GM18867 (cell line): Measurements from ENCODE around the gene DCLK1.
A peak's percentile ranks its signal among the peaks of the same experiment; 100 is the strongest.

ENCODE experiments used
- ATAC-seq: cut with Tn5 transposase; IDR thresholded peaks from one replicate; pipeline ENCODE4 v1.9.1; 2021; ENCODE audit warnings: mild to moderate bottlenecking, moderate library complexity; ENCODE audit not compliant: unreplicated experiment

DCLK1 gene

GRCh38 chr13:36051082-36051481 lies 80.1 kb downstream of the DCLK1 start:
- ATAC-seq, result no peak

GRCh38 chr13:36046672-36047071 lies 84.5 kb downstream of the DCLK1 start:
- ATAC-seq, result peak; percentile 97

GRCh38 chr13:36038785-36039555 lies 92.2 kb downstream of the DCLK1 start:
- no peak for ATAC-seq

GRCh38 chr13:36033035-36033434 lies 98.1 kb downstream of the DCLK1 start:
- ATAC-seq, result no peak

GRCh38 chr13:36031490-36031889 lies 99.7 kb downstream of the DCLK1 start:
- ATAC-seq, result no peak

GRCh38 chr13:36030670-36031331 lies 100.4 kb downstream of the DCLK1 start:
- no peak for ATAC-seq

- no peak for ATAC-seq
Measured at GRCh38 chr13:36029166-36029565, 102.0 kb downstream of the DCLK1 start.

- ATAC-seq, result no peak
Measured at GRCh38 chr13:36028359-36029025, 102.7 kb downstream of the DCLK1 start.

GRCh38 chr13:36026531-36026930 lies 104.7 kb downstream of the DCLK1 start:
- ATAC-seq, result no peak

- ATAC-seq, result no peak
Measured at GRCh38 chr13:36014763-36015162, 116.4 kb downstream of the DCLK1 start.

GRCh38 chr13:36006894-36007675 lies 124.1 kb downstream of the DCLK1 start:
- ATAC-seq, result no peak

GRCh38 chr13:36006347-36006746 lies 124.8 kb downstream of the DCLK1 start:
- ATAC-seq, result no peak

GRCh38 chr13:36001561-36001960 lies 129.6 kb downstream of the DCLK1 start:
- no peak for ATAC-seq

- ATAC-seq, result no peak
Measured at GRCh38 chr13:36000028-36000427, 131.2 kb downstream of the DCLK1 start.

GRCh38 chr13:35996360-35996759 lies 134.8 kb downstream of the DCLK1 start:
- no peak for ATAC-seq

GRCh38 chr13:35995136-35995535 lies 136.0 kb downstream of the DCLK1 start:
- ATAC-seq, result no peak

- ATAC-seq, result no peak
Measured at GRCh38 chr13:35994131-35994966, 136.8 kb downstream of the DCLK1 start.

GRCh38 chr13:35993686-35994085 lies 137.5 kb downstream of the DCLK1 start:
- ATAC-seq, result no peak

- peak; percentile 58 for ATAC-seq
Measured at GRCh38 chr13:35992964-35993363, 138.2 kb downstream of the DCLK1 start.

- no peak for ATAC-seq
Measured at GRCh38 chr13:35990196-35990595, 141.0 kb downstream of the DCLK1 start.
